Measurements from ENCODE around the gene KNDC1. TPM values are rescaled to one million over a fixed set of nuclear protein-coding genes. Genes with fewer than 3 reads are reported as not detected.
"Not testable (repeated sequence)": the region's sequence is repeated elsewhere in the genome, so short reads cannot be mapped to it uniquely, and the experiment has no call there.

KNDC1 gene
- total RNA-seq, 4 donors from 2014 or later = 0.42 to 1.7 (median 0.95) TPM

GRCh38 chr10:133173860-133174640 is 14.0 kb downstream of the KNDC1 start:
- 88% methylated on average over 15 of the region's 15 CpGs for WGBS
- DNase-seq (ENCODE audit: extremely low spot score) = no peak

GRCh38 chr10:133174689-133175263 is 14.8 kb downstream of the KNDC1 start:
- DNase-seq (ENCODE audit: extremely low spot score) = no peak

More at GRCh38 chr10:133173860-133174640, 14.0 kb downstream of the KNDC1 start:
- H3K4me1 ChIP-seq = no peaks in the 10 kb centered on the region
- intact Hi-C loops (cut with DNase I) = no loop called here
- no peak overlapping the region for H3K4me3 ChIP-seq
- H3K27ac ChIP-seq (replicated peaks in 1 of 4) = no peak overlapping the region
- no peaks in the 10 kb centered on the region for H3K36me3 ChIP-seq
- H3K9me3 ChIP-seq = no peaks in the 10 kb centered on the region
- TF ChIP-seq POLR2A (IDR thresholded peaks at IDR 0.05; ENCODE audit: low read depth) = no peak
- H3K27me3 ChIP-seq = peaks cover 0 to 18% (median 0%) of the 10 kb centered on the region in 4 donors

GRCh38 chr10:133175624-133176023 is 15.6 kb downstream of the KNDC1 start:
- DNase-seq (ENCODE audit: extremely low spot score); intact Hi-C loops (cut with DNase I); H3K36me3 ChIP-seq; H3K27ac ChIP-seq (replicated peaks in 1 of 4); H3K4me3 ChIP-seq; H3K9me3 ChIP-seq; H3K4me1 ChIP-seq: not testable (repeated sequence)
- 90% methylated on average over 4 of the region's 4 CpGs for WGBS
- H3K27me3 ChIP-seq = peaks cover 0 to 21% (median 0%) of the 10 kb centered on the region in 4 donors

More at GRCh38 chr10:133174689-133175263, 14.8 kb downstream of the KNDC1 start:
- no peaks in the 10 kb centered on the region for H3K36me3 ChIP-seq
- TF ChIP-seq EP300 (IDR thresholded peaks at IDR 0.05) (no peak), POLR2AphosphoS5 (IDR thresholded peaks at IDR 0.05) (no peak), POLR2A (IDR thresholded peaks at IDR 0.05; ENCODE audit: low read depth) (no peak)
- TF ChIP-seq, protein P1, sequence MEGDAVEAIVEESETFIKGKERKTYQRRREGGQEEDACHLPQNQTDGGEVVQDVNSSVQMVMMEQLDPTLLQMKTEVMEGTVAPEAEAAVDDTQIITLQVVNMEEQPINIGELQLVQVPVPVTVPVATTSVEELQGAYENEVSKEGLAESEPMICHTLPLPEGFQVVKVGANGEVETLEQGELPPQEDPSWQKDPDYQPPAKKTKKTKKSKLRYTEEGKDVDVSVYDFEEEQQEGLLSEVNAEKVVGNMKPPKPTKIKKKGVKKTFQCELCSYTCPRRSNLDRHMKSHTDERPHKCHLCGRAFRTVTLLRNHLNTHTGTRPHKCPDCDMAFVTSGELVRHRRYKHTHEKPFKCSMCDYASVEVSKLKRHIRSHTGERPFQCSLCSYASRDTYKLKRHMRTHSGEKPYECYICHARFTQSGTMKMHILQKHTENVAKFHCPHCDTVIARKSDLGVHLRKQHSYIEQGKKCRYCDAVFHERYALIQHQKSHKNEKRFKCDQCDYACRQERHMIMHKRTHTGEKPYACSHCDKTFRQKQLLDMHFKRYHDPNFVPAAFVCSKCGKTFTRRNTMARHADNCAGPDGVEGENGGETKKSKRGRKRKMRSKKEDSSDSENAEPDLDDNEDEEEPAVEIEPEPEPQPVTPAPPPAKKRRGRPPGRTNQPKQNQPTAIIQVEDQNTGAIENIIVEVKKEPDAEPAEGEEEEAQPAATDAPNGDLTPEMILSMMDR (IDR thresholded peaks at IDR 0.05) = no peak
- H3K27me3 ChIP-seq = peaks cover 0 to 16% (median 0%) of the 10 kb centered on the region in 4 donors
- no peak overlapping the region for H3K27ac ChIP-seq (replicated peaks in 1 of 4)
- H3K9me3 ChIP-seq = no peaks in the 10 kb centered on the region
- WGBS = 58% methylated on average over 3 of the region's 3 CpGs
- no peaks in the 10 kb centered on the region for H3K4me1 ChIP-seq
- H3K4me3 ChIP-seq = no peak overlapping the region
- intact Hi-C loops (cut with DNase I) = no loop called here

- no peaks in the 10 kb centered on the region for H3K4me1 ChIP-seq
- H3K4me3 ChIP-seq = no peak overlapping the region
- intact Hi-C loops (cut with DNase I) = no loop called here
- H3K27me3 ChIP-seq = peaks cover 0 to 25% (median 0%) of the 10 kb centered on the region in 4 donors
- TF ChIP-seq EP300 (IDR thresholded peaks at IDR 0.05) (no peak), POLR2AphosphoS5 (IDR thresholded peaks at IDR 0.05) (no peak), POLR2A (IDR thresholded peaks at IDR 0.05; ENCODE audit: low read depth) (no peak)
- TF ChIP-seq, protein P1 (IDR thresholded peaks at IDR 0.05) = no peak
- no peak overlapping the region for H3K27ac ChIP-seq (replicated peaks in 1 of 4)
- no peaks in the 10 kb centered on the region for H3K9me3 ChIP-seq
- H3K36me3 ChIP-seq = no peaks in the 10 kb centered on the region
- no peak for DNase-seq (ENCODE audit: extremely low spot score)
- 93% methylated on average over 2 of the region's 4 CpGs for WGBS
Measured at GRCh38 chr10:133176546-133176945, 16.5 kb downstream of the KNDC1 start.

GRCh38 chr10:133177380-133178157 is 17.6 kb downstream of the KNDC1 start:
- intact Hi-C loops (cut with DNase I) = no loop called here
- H3K4me1 ChIP-seq = no peaks in the 10 kb centered on the region
- TF ChIP-seq EP300 (IDR thresholded peaks at IDR 0.05) (no peak), POLR2AphosphoS5 (IDR thresholded peaks at IDR 0.05) (no peak), POLR2A (IDR thresholded peaks at IDR 0.05; ENCODE audit: low read depth) (no peak)
- TF ChIP-seq, protein P1 (IDR thresholded peaks at IDR 0.05) = no peak
- no peak overlapping the region for H3K27ac ChIP-seq (replicated peaks in 1 of 4)
- no peak for DNase-seq (ENCODE audit: extremely low spot score)
- WGBS = 92% methylated on average over 12 of the region's 12 CpGs
- peaks cover 0 to 33% (median 0%) of the 10 kb centered on the region in 4 donors for H3K27me3 ChIP-seq
- no peak overlapping the region for H3K4me3 ChIP-seq
- no peaks in the 10 kb centered on the region for H3K9me3 ChIP-seq
- H3K36me3 ChIP-seq = no peaks in the 10 kb centered on the region

Data from esophagus muscularis mucosa (tissue), 4 donors.